OCI-LY1 (cell line): ENCODE measurements around the gene REEP5.

Experiments
- H2AFZ ChIP-seq: fragments of 200-600 bp; sonication (generic), shearing (Covaris generic); 2 replicates; pipeline ENCODE4 v1.6.0; 2014; ENCODE audit warnings: antibody characterized with exemption, mild to moderate bottlenecking, low read length
- H3F3A ChIP-seq: fragments of 200-600 bp; sonication (generic), shearing (Covaris generic); 2 replicates; pipeline ENCODE4 v1.6.0; 2014; ENCODE audit warnings: mild to moderate bottlenecking, antibody characterized with exemption, low read length, moderate library complexity; ENCODE audit not compliant: insufficient read depth
- H3K27ac ChIP-seq: fragments of 200-600 bp; sonication (generic); 2 replicates; pipeline ENCODE4 v1.5.1; 2014; ENCODE audit warnings: low read length, mixed run types, mild to moderate bottlenecking, low read depth; ENCODE audit not compliant: poor library complexity, severe bottlenecking
- H3K27me3 ChIP-seq: fragments of 200-600 bp; sonication (generic); 2 replicates; pipeline ENCODE4 v1.6.0; 2014; ENCODE audit warnings: antibody characterized with exemption, mild to moderate bottlenecking, low read length, moderate library complexity; ENCODE audit not compliant: insufficient read depth
- H3K36me3 ChIP-seq: fragments of 200-600 bp; sonication (generic); 2 replicates; pipeline ENCODE4 v1.6.1; 2014; ENCODE audit warnings: mild to moderate bottlenecking, antibody characterized with exemption, low read length, moderate library complexity, mixed read lengths; ENCODE audit not compliant: insufficient read depth
- H3K4me1 ChIP-seq: fragments of 200-600 bp; sonication (generic); 2 replicates; pipeline ENCODE4 v1.5.1; 2014; ENCODE audit warnings: mild to moderate bottlenecking, low read length, moderate library complexity; ENCODE audit not compliant: insufficient read depth, severe bottlenecking
- H3K4me2 ChIP-seq: fragments of 200-600 bp; sonication (generic), shearing (Covaris generic); 2 replicates; pipeline ENCODE4 v1.6.1; 2014; ENCODE audit warnings: low read length
- H3K4me3 ChIP-seq: fragments of 200-600 bp; sonication (generic); 2 replicates; pipeline ENCODE4 v1.5.1; 2014; ENCODE audit warnings: low read length, low read depth, mild to moderate bottlenecking, mixed read lengths; ENCODE audit not compliant: poor library complexity, severe bottlenecking
- H3K79me2 ChIP-seq: fragments of 200-600 bp; shearing (Covaris generic); 2 replicates; pipeline ENCODE4 v1.6.1; 2016; ENCODE audit warnings: mixed run types, low read length, mixed read lengths; ENCODE audit not compliant: insufficient read depth
- H3K9ac ChIP-seq: fragments of 200-600 bp; sonication (generic), shearing (Covaris generic); 2 replicates; pipeline ENCODE4 v1.6.1; 2014; ENCODE audit warnings: mild to moderate bottlenecking, low read length, mixed read lengths
- H3K9me2 ChIP-seq: fragments of 200-600 bp; sonication (generic), shearing (Covaris generic); 2 replicates; pipeline ENCODE4 v1.6.1; 2014; ENCODE audit warnings: low read depth, mild to moderate bottlenecking, low read length, mixed read lengths
- H3K9me3 ChIP-seq: fragments of 200-600 bp; shearing (Covaris generic); 2 replicates; pipeline ENCODE4 v1.6.1; 2014; ENCODE audit warnings: low read length, mixed read lengths
- H4K20me1 ChIP-seq: fragments of 200-600 bp; sonication (generic), shearing (Covaris generic); 2 replicates; pipeline ENCODE4 v1.6.0; 2016; ENCODE audit warnings: mild to moderate bottlenecking, low read length; ENCODE audit not compliant: insufficient read depth
- EZH2 ChIP-seq: fragments of 200-600 bp; sonication (generic), shearing (Covaris generic); IDR thresholded peaks from 2 replicates; pipeline ENCODE4 v1.8.0; 2017; ENCODE audit warnings: borderline replicate concordance, mixed run types, mild to moderate bottlenecking, antibody characterized with exemption, low read length, moderate library complexity, mixed read lengths
- TF ChIP-seq, protein P1 (sequence below): fragments of 200-600 bp; sonication (generic), shearing (Covaris generic); IDR thresholded peaks from 2 replicates; pipeline ENCODE4 v1.5.1; 2017; ENCODE audit warnings: mild to moderate bottlenecking, antibody characterized with exemption, low read length, moderate library complexity, mixed read lengths

Gene REEP5

DNA sequence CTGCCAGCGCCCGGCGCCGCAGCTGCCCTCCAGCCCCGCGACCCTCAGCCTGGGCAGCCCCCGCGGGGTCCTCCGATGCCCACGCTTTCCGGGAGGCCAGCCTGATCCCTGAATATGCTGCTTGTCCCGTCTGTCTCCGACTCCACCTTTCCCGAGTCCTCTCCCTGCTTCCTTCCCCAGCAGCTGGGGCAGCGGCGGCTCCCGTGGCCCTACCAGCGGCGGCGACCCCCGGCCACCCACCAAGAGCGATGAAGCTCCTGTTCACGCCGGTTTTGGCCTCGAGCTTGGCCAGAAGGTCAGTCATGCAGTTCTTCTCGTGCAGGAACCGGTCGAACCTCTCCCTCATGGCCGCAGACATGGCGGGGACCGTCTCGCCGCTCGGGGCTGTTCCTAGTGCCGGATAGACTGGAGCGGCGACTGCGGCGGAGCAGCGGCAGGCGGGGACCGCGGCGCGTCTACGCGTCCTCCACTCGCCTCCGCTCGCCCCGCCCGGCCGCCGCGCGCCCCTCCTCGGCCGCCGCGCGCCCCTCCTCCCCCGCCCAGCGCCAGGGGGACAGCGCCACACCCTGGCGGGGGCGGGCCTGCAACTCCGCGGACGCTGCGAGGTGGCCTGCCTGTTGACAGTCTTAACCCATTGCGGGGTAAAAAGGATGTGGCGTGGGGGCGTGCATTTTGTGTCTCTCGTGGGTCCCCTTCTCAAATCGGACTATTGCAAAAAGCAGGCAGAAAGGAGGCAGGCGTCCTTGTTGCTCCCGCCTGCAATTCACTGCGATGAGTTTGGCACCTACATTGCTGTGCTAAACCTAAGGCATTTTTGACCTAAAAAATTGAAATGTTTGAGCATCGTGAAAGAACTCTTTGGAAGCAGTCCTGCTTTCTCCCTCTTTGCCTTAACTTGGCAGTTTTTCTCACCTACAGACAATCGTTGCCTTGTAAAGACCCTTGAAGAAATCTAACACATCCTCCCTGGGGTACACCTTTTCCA, at the start of gene REEP5:
Gene REEP5 (minus strand): TSS at position 395 of the 985 bp plus-strand sequence. CDS start 37 bp downstream, at position 358.
- peak within 1 kb of the TSS; percentile 91 for H3K27ac ChIP-seq
- no peaks in the 10 kb centered on the region for H3K79me2 ChIP-seq
- peak within 1 kb of the TSS; percentile 96 for H3K9ac ChIP-seq
- H3K9me2 ChIP-seq = no peaks in the 10 kb centered on the region
- H3K36me3 ChIP-seq = peaks cover 30% of the 10 kb centered on the region
- peak within 1 kb of the TSS; percentile 98 for H3K4me3 ChIP-seq
- no peak for TF ChIP-seq EZH2
- TF ChIP-seq, protein P1, sequence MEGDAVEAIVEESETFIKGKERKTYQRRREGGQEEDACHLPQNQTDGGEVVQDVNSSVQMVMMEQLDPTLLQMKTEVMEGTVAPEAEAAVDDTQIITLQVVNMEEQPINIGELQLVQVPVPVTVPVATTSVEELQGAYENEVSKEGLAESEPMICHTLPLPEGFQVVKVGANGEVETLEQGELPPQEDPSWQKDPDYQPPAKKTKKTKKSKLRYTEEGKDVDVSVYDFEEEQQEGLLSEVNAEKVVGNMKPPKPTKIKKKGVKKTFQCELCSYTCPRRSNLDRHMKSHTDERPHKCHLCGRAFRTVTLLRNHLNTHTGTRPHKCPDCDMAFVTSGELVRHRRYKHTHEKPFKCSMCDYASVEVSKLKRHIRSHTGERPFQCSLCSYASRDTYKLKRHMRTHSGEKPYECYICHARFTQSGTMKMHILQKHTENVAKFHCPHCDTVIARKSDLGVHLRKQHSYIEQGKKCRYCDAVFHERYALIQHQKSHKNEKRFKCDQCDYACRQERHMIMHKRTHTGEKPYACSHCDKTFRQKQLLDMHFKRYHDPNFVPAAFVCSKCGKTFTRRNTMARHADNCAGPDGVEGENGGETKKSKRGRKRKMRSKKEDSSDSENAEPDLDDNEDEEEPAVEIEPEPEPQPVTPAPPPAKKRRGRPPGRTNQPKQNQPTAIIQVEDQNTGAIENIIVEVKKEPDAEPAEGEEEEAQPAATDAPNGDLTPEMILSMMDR = peak; percentile 64
- peaks cover 41% of the 10 kb centered on the region for H3K4me1 ChIP-seq
- H4K20me1 ChIP-seq = no peaks in the 10 kb centered on the region
- H2AFZ ChIP-seq = peak within 1 kb of the TSS; percentile 51
- no peaks in the 10 kb centered on the region for H3K27me3 ChIP-seq
- H3K4me2 ChIP-seq = peak within 1 kb of the TSS; percentile 86
- no peaks in the 10 kb centered on the region for H3K9me3 ChIP-seq
- 0 out of 2 replicates have a peak, but pooled peaks cover 4% of the 10 kb centered on the region for H3F3A ChIP-seq

DNA sequence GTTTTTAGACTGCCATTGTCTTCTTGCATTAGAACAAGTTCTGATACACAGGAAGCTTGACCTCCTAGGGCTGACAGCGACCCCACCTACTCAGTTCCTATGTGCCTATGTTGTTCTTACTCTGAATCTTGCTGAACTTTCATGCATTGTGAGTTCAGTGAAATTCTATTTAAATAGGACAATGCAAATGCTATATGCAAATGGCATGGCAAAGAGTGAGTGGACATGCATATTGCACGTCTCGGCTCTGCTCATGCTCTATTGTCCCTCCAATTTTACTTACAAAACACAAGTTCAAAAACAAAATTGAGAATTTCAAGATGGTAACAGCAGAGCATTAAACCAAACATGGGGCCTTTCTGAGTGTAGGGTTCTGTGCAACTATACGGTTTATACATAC, 49.2 kb upstream of the REEP5 start:
- H3K36me3 ChIP-seq = no peaks in the 10 kb centered on the region
- peaks cover 25% of the 10 kb centered on the region for H3K4me1 ChIP-seq
- H3K79me2 ChIP-seq = no peaks in the 10 kb centered on the region
- H2AFZ ChIP-seq = no peak overlapping the region
- H3F3A ChIP-seq = no peaks in the 10 kb centered on the region
- no peaks in the 10 kb centered on the region for H3K9me2 ChIP-seq
- no peak overlapping the region for H3K27ac ChIP-seq
- H3K27me3 ChIP-seq = no peaks in the 10 kb centered on the region
- H3K9me3 ChIP-seq = no peaks in the 10 kb centered on the region
- no peak for TF ChIP-seq EZH2
- TF ChIP-seq, protein P1 = no peak
- no peaks in the 10 kb centered on the region for H4K20me1 ChIP-seq
- no peak overlapping the region for H3K9ac ChIP-seq
- H3K4me2 ChIP-seq = no peak overlapping the region
- no peak overlapping the region for H3K4me3 ChIP-seq

DNA sequence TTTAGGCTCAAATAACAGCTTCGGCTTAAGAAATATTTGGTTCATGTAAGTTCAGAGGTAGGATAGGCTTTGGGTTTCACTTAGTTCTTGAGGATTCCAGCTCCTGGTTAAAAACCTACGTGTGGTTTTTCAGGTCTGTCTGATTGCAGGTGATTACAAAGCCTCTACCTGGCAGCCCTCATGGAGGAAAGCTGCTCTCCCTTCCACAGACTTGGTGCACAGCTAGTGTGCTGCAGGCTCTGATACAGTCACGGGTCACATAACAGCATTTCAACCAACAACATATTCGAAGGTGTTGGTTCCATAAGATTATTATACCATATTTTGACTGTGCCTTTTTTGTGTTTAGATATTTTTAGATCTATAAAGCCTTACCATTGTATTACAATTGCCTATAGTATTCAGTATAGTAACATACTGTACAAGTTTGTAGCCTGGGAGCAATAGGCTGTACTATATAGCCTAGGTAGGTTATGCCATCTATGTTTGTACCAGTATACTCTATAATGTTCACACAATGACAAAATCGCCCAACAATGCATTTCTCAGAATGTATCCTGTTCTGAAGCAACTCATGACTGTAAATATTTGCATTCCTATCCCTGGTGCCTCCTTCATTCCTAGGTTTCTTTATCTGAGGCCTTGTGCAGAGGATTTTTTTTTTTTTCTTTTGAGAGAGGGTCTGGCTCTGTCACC, 46.5 kb upstream of the REEP5 start:
- no peaks in the 10 kb centered on the region for H3F3A ChIP-seq
- H3K36me3 ChIP-seq = no peaks in the 10 kb centered on the region
- H2AFZ ChIP-seq = peak overlapping the region; percentile 74; the same call in 1 of the 2 replicates
- no peaks in the 10 kb centered on the region for H3K27me3 ChIP-seq
- no peak overlapping the region for H3K4me3 ChIP-seq
- no peak overlapping the region for H3K9ac ChIP-seq
- TF ChIP-seq, protein P1 = no peak
- TF ChIP-seq EZH2 = no peak
- H4K20me1 ChIP-seq = no peaks in the 10 kb centered on the region
- H3K27ac ChIP-seq = no peak overlapping the region
- H3K4me2 ChIP-seq = no peak overlapping the region
- H3K9me2 ChIP-seq = no peaks in the 10 kb centered on the region
- peaks cover 22% of the 10 kb centered on the region for H3K4me1 ChIP-seq
- H3K9me3 ChIP-seq = no peaks in the 10 kb centered on the region
- H3K79me2 ChIP-seq = no peaks in the 10 kb centered on the region
